Activated CD4-positive, CD25-positive, alpha-beta regulatory T cell treated with anti-CD3 and anti-CD28 coated beads, Interleukin-2, amount 50 U/mL, for 24 hours (primary cell): ENCODE measurements around the gene TUBB4B.

Experiments
- ATAC-seq, 2 donors: fragments of 150-1000 bp; cut with Tn5 transposase; one replicate each; pipeline ENCODE4 v1.10.0; 2021; ENCODE audit warnings: mild to moderate bottlenecking in 1 of 2, moderate library complexity in 1 of 2

The TUBB4B gene

GRCh38 chr9:137213160-137214060, 27.7 kb upstream of the TUBB4B start:
- no peak for ATAC-seq

GRCh38 chr9:137214620-137215019, 26.5 kb upstream of the TUBB4B start:
- no peak for ATAC-seq

GRCh38 chr9:137215196-137215986, 25.7 kb upstream of the TUBB4B start:
- no peak for ATAC-seq

DNA sequence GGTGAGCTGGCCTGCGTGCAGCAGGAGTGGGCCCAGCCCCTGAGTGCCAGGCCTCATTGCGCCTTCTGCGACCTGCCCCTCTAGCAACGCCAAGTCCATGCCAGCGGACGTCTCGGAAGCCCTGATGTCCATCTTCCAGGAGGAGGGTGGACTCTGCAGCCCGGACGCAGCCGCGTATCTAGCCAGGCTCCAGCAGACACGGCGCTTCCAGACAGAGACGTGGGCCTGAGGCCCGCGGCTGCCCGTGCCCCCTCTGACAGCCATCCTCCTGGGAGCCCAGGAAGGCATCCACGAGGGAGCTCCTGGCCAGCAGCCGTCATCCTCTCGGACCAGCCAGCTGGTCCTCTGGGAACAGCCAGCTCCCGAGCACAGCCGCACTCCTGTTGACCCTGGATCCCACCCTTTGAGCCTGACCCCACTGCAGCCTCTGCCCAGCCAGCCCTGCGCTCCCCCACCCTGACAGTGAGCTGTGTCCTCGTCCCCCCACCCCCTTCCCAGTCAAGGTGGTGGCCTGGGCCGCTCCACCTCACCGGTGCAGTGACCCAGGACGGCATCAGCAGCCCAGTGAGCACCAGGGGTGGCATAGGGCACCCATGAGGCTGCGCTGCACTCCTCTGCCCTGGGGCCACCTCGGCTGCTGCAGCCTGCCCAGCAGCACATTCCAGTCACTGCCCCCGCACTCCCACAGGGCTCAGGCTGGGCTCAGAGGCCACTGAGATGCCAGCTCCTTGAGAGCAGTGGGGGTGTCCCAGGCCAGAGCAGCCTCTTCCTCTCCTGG, 24.7 kb upstream of the TUBB4B start:
- ATAC-seq: no peak

DNA sequence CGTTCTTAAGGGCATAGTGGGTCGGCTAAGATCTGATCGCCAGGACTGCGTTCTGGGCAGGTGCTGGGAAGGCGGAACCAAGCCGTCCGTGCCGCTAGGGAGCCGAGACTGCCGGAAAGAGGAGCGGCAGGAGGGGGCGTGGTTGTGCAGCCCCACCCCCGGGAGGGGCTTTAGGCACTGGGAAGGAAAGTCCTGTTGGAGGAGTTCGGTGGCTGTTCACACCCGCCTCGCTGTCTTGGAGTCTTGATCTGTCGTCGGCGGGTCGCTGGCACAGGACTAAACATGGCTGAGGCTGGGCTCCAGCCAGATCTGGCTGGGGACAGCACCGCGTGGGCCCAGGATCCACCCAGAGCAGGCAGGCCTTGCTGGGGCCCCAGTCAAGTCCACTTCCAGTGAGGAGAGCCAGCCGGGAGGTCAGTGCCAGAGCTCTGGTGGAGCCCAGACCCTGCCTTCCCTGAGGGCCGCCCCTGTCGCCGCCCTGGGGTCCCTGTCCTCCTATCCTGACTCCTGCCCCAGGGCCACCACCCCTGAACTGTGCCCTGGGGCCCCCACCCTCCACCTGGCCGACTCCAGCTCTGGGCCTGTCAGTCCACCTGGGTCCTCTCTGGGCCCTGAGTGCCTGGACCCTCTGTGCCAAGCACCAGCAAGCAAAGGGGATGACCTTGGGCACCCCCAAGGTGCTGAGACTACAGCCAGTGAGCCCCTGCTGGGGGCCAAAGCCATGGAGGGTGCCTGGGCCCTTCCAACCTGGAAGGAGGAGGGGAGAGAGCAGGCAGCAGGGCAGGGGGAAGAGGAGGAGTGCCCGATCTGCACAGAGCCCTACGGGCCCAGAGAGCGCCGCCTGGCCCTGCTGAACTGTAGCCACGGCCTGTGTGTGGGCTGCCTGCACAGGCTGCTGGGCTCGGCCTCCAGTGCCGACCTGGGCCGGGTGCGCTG, 23.5 kb upstream of the TUBB4B start:
- ATAC-seq: no peak

DNA sequence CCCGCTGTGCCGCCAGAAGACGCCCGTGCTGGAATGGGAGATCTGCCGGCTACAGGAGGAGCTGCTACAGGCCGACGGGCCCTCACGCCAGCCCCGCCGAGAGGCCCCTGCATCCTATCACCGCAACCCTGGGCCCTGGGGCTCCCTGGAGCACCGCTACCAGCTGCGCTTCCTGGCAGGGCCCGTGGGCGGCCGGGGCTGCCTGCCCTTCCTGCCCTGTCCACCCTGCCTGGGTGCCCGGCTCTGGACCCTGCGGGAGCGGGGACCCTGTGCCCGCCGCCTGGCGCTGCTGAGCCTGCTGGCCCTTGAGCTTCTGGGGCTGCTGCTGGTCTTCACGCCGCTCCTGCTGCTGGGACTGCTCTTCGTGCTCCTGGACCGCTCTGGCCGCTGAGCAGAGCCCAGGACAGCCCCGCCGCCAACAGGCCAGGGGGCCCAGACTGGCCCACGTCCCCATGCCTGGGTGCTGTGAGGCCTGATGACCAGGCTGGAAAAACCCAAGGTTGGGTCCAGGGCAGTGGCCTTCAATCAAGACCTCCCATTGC, 22.8 kb upstream of the TUBB4B start:
- no peak for ATAC-seq

DNA sequence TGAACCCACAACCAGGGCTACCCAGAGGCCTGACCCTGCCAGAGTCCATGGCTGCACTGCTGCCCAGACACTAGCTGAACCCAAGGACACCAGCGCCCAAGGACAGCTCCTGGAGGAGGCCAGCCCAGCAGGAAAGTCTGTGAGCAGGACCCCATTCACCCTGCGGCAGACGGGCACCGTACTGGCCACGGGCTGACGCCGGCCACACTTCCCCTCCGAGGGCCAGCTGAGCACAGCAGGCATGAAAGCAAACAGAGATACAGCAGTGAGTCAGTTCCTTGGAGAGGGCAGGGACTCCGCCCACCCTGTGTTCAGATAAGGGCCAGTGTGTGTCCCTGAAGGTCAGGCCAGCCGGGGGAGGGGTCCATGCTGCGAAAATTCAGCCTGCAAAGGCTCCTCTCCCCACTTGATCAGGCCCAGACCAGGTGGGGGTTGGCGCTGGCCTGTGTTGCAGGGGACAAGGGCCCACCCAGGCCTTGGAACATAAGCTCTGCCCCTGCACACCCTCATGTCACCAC, 22.3 kb upstream of the TUBB4B start:
- ATAC-seq: no peak

GRCh38 chr9:137219757-137220316, 21.2 kb upstream of the TUBB4B start:
- no peak for ATAC-seq

DNA sequence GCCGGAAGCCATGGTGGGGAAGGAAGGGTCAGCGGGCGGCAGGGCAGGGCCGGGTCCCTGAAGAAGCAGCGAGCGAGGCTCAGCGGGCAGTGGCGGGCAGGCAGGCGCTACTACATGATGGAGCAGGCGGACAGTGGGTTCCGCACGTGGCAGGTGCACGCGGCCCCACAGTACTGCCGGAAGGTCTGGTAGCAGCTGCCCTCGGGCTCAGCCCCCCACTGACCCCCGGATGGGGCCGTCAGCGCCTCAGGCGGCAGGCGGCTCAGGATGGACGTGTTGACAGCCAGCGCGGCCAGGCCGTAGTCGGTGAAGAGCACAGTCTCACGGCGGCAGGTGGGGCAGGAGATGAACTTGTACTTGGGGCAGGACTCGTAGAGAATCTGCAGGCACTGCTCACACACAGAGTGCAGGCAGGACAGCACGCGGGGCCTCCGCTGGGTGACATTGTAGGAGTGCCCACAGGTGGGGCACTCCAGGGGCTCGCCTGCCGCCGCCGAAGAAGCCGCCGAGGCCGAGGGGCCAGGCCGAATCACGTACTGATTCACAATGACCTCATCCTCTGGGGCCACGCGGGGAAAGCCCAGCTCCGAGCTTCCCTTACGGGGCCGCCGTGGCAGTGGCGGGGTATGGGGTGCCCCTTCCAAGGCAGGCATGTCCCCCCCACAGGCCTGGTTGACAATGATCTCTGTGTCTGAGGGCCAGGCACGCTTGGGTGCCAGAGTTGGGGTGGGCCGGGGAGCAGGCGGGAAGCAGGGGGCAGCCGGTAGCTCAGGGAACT, 20.6 kb upstream of the TUBB4B start:
- ATAC-seq: no peak

- ATAC-seq: no peak
Observed at GRCh38 chr9:137221095-137221505, 20.0 kb upstream of the TUBB4B start.

DNA sequence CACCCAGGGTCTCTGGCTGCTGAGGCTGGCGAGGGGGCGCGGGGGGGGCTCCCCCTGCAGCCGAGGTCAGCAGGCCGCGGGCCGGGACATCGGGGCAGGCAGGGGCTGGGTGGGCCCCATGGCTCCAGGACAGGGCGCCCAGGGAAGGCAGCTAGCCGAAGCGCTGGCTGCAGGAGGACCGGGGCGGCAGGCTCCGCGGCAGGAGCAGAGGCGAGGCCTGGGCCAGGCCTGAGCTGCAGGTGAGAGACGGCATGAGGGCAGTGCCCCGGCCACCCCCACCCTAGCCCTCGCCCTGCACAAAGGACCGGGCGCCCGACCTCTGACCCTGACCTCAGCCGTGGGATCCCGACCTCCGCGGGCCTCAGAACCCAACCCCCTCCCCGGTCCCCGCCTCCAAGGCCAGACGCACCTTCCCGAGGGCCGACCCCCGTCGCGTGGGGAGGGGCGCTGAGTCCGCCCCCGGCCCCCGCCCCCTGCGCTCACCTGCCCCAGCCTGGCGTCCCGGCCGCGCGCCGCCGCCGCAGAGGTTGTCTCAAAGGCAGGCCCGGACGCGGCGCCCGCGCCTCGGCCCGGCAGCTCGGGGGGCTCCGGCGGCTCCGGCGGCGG, 19.5 kb upstream of the TUBB4B start:
- no peak for ATAC-seq

GRCh38 chr9:137222190-137223077, 18.7 kb upstream of the TUBB4B start, which contains the start of gene RNF208:
Gene RNF208 (minus strand): TSS chr9:137222240. CDS start chr9:137221212, 1,028 bp downstream.
- no peak for ATAC-seq

- peak; percentile 91 for ATAC-seq
Observed at GRCh38 chr9:137223078-137223970, 17.8 kb upstream of the TUBB4B start.

GRCh38 chr9:137224830-137225694, 16.0 kb upstream of the TUBB4B start, which contains the start of gene CYSRT1:
Gene CYSRT1 (plus strand): TSS chr9:137225174. CDS start chr9:137225622, 448 bp downstream.
- no peak for ATAC-seq

- ATAC-seq: no peak
Observed at GRCh38 chr9:137225699-137226331, 15.3 kb upstream of the TUBB4B start.
